NT2/D1 (cell line): ENCODE data around the gene XRN2.

Source experiments
- SUZ12 ChIP-seq: IDR thresholded peaks from 2 replicates; pipeline ENCODE4 v1.6.1; 2011; ENCODE audit not compliant: insufficient read length, insufficient read depth; ENCODE audit errors: extremely low read depth
- YY1 ChIP-seq: IDR thresholded peaks from 2 replicates; pipeline ENCODE4 v1.6.1; 2011; ENCODE audit not compliant: insufficient read length, insufficient read depth
- ZNF274 ChIP-seq: IDR thresholded peaks from 2 replicates; pipeline ENCODE4 v1.6.1; 2011; ENCODE audit warnings: mild to moderate bottlenecking, low read depth, low read length

DNA sequence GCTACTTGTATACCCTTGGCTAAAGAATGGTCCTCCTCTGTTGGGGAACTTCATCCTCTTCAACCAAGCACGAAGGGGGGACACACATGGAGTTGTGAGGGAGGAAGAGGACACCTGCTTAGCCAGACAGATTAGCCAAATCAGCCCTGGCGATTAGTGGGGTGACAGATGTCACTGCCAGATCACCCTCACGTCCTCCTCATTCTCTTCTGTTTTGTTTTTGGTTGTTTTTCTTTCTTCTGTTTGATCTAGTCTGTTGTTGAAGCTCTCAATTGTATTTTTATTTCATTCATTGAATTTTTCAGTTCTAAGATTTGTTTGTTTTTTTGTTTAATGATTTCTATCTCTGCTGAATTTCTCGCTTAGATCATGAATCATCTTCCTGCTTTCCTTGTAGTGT, 121.7 kb downstream of the XRN2 start:
- TF ChIP-seq ZNF274 (no peak), SUZ12 (no peak), YY1 (no peak)
